ENCODE data around the gene MRPL32. TPM values are rescaled to one million over a fixed set of nuclear protein-coding genes. Genes with fewer than 3 reads are reported as not detected.

The MRPL32 gene
- total and polyA plus RNA-seq, 2 donors (not counting 1 experiment from before 2014, with no cell fraction given), result 54.4 to 63.7 TPM

GRCh38 chr7:42929449-42929848 is 2.7 kb upstream of the MRPL32 start:
- Histone ChIP-seq H3K9me3 (ENCODE audit: control insufficient read depth, insufficient read depth, low read depth, low read length) (no peaks in the 10 kb centered on the region), H3K4me2 (ENCODE audit: extremely low read depth, insufficient read depth, low read length) (no peak overlapping the region), H3K27me3 (ENCODE audit: control insufficient read depth, insufficient read depth, low read length) (no peaks in the 10 kb centered on the region), H3K27ac (ENCODE audit: insufficient read depth, low read length) (no peak overlapping the region), H3K4me1 (ENCODE audit: control insufficient read depth, extremely low read depth, insufficient read depth, low read length) (peaks cover 2% of the 10 kb centered on the region), H3K4me3 (replicated peaks in 1 of 4; ENCODE audit: control extremely low read depth in 1 of 4, insufficient read depth in 1 of 4, low read depth in 3 of 4, low read length in 4 of 4) (no peak overlapping the region), H3K79me2 (ENCODE audit: control insufficient read depth, insufficient read depth, low read length) (peaks cover 61% of the 10 kb centered on the region), H3K9ac (ENCODE audit: insufficient read depth, low read length) (no peak overlapping the region), H2AFZ (ENCODE audit: low read length) (no peak overlapping the region), H4K20me1 (ENCODE audit: control insufficient read depth, extremely low read depth, insufficient read depth, low read length) (no peaks in the 10 kb centered on the region), H3K36me3 (ENCODE audit: control insufficient read depth, insufficient read depth, low read length) (peaks cover 3% of the 10 kb centered on the region)
- DNase-seq (ENCODE audit: low read depth in 2 of 2), result no peak
- TF ChIP-seq CTCF (conservative IDR thresholded peaks at IDR 0.05 in 1 of 2, IDR thresholded peaks at IDR 0.05 in 1 of 2; ENCODE audit: low read depth in 1 of 2, low read length in 2 of 2) (no peak), EZH2 (IDR thresholded peaks at IDR 0.05; ENCODE audit: low read length, missing control alignments) (no peak)

GRCh38 chr7:42930889-42931288 is 1.3 kb upstream of the MRPL32 start:
- H2AFZ ChIP-seq (ENCODE audit: low read length), result no peak overlapping the region
- DNase-seq (ENCODE audit: low read depth in 2 of 2), result peak in 1 of 2 donors; percentile 88
- H4K20me1 ChIP-seq (ENCODE audit: control insufficient read depth, extremely low read depth, insufficient read depth, low read length), result no peaks in the 10 kb centered on the region

GRCh38 chr7:42931447-42931833 is 736 bp upstream of the MRPL32 start:
- no peaks in the 10 kb centered on the region for H4K20me1 ChIP-seq (ENCODE audit: control insufficient read depth, extremely low read depth, insufficient read depth, low read length)
- peak overlapping the region; percentile 86 for H3K4me2 ChIP-seq (ENCODE audit: extremely low read depth, insufficient read depth, low read length)
- peak overlapping the region; percentile 51 to 97 (median 88) for H3K4me3 ChIP-seq (replicated peaks in 1 of 4; ENCODE audit: control extremely low read depth in 1 of 4, insufficient read depth in 1 of 4, low read depth in 3 of 4, low read length in 4 of 4)
- peak overlapping the region; percentile 87 for H3K9ac ChIP-seq (ENCODE audit: insufficient read depth, low read length)
- peak in 1 of 2 donors; percentile 16 for DNase-seq (ENCODE audit: low read depth in 2 of 2)
- no peaks in the 10 kb centered on the region for H3K9me3 ChIP-seq (ENCODE audit: control insufficient read depth, insufficient read depth, low read depth, low read length)
- H3K4me1 ChIP-seq (ENCODE audit: control insufficient read depth, extremely low read depth, insufficient read depth, low read length), result peaks cover 2% of the 10 kb centered on the region
- TF ChIP-seq EZH2 (IDR thresholded peaks at IDR 0.05; ENCODE audit: low read length, missing control alignments), result no peak
- no peaks in the 10 kb centered on the region for H3K27me3 ChIP-seq (ENCODE audit: control insufficient read depth, insufficient read depth, low read length)
- H3K27ac ChIP-seq (ENCODE audit: insufficient read depth, low read length), result peak overlapping the region; percentile 96
- peaks cover 7% of the 10 kb centered on the region for H3K36me3 ChIP-seq (ENCODE audit: control insufficient read depth, insufficient read depth, low read length)
- H2AFZ ChIP-seq (ENCODE audit: low read length), result peak overlapping the region; percentile 97
- peaks cover 63% of the 10 kb centered on the region for H3K79me2 ChIP-seq (ENCODE audit: control insufficient read depth, insufficient read depth, low read length)

More at GRCh38 chr7:42930889-42931288, 1.3 kb upstream of the MRPL32 start:
- Histone ChIP-seq H3K4me1 (ENCODE audit: control insufficient read depth, extremely low read depth, insufficient read depth, low read length) (peaks cover 2% of the 10 kb centered on the region), H3K4me2 (ENCODE audit: extremely low read depth, insufficient read depth, low read length) (peak overlapping the region; percentile 86), H3K79me2 (ENCODE audit: control insufficient read depth, insufficient read depth, low read length) (peaks cover 63% of the 10 kb centered on the region), H3K27me3 (ENCODE audit: control insufficient read depth, insufficient read depth, low read length) (no peaks in the 10 kb centered on the region), H3K9me3 (ENCODE audit: control insufficient read depth, insufficient read depth, low read depth, low read length) (no peaks in the 10 kb centered on the region), H3K9ac (ENCODE audit: insufficient read depth, low read length) (peak overlapping the region; percentile 87), H3K27ac (ENCODE audit: insufficient read depth, low read length) (peak overlapping the region; percentile 96), H3K4me3 (replicated peaks in 1 of 4; ENCODE audit: control extremely low read depth in 1 of 4, insufficient read depth in 1 of 4, low read depth in 3 of 4, low read length in 4 of 4) (peak overlapping the region; percentile 51 to 97 (median 88)), H3K36me3 (ENCODE audit: control insufficient read depth, insufficient read depth, low read length) (peaks cover 7% of the 10 kb centered on the region)
- TF ChIP-seq EZH2 (IDR thresholded peaks at IDR 0.05; ENCODE audit: low read length, missing control alignments) (no peak), CTCF (conservative IDR thresholded peaks at IDR 0.05 in 1 of 2, IDR thresholded peaks at IDR 0.05 in 1 of 2; ENCODE audit: low read depth in 1 of 2, low read length in 2 of 2) (no peak)

All from fibroblast of lung (primary cell).